KMS-11 (cell line): ENCODE data around the gene MAGI2.
A peak's percentile ranks its signal among the peaks of the same experiment; 100 is the strongest.

ENCODE experiments used
- H2AFZ ChIP-seq: fragments of 200-600 bp; sonication (generic); 2 replicates; pipeline ENCODE4 v1.6.1; 2016; ENCODE audit warnings: antibody characterized with exemption, mixed run types, low read depth
- H3K27ac ChIP-seq: fragments of 200-600 bp; sonication (generic); 2 replicates; pipeline ENCODE4 v1.6.1; 2016; ENCODE audit warnings: mild to moderate bottlenecking, mixed run types
- H3K27me3 ChIP-seq: fragments of 200-600 bp; sonication (generic); 2 replicates; pipeline ENCODE4 v1.6.1; 2017; ENCODE audit warnings: mild to moderate bottlenecking, low read depth, mixed run types, moderate library complexity; ENCODE audit not compliant: insufficient read depth
- H3K36me3 ChIP-seq: fragments of 200-600 bp; sonication (generic); 2 replicates; pipeline ENCODE4 v1.6.1; 2017; ENCODE audit warnings: mild to moderate bottlenecking, mixed run types; ENCODE audit not compliant: insufficient read depth
- H3K4me1 ChIP-seq: fragments of 200-600 bp; sonication (generic); 2 replicates; pipeline ENCODE4 v1.6.1; 2016; ENCODE audit warnings: mild to moderate bottlenecking, low read depth, mixed run types; ENCODE audit not compliant: poor library complexity, severe bottlenecking
- H3K4me2 ChIP-seq: fragments of 200-600 bp; sonication (generic); 2 replicates; pipeline ENCODE4 v1.7.0; 2016; ENCODE audit warnings: mild to moderate bottlenecking, mixed run types
- H3K4me3 ChIP-seq: fragments of 200-600 bp; sonication (generic); IDR thresholded peaks from 2 replicates; pipeline ENCODE4 v1.6.1; 2017; ENCODE audit warnings: low read depth, low read length, mixed read lengths; ENCODE audit not compliant: insufficient read depth
- H3K79me2 ChIP-seq: fragments of 200-600 bp; sonication (generic); 2 replicates; pipeline ENCODE4 v1.6.1; 2016; ENCODE audit warnings: low read depth, mixed run types; ENCODE audit not compliant: insufficient read depth
- H3K9ac ChIP-seq: fragments of 200-600 bp; sonication (generic); 2 replicates; pipeline ENCODE4 v1.6.1; 2016; ENCODE audit warnings: mild to moderate bottlenecking, mixed run types
- H4K20me1 ChIP-seq: fragments of 200-600 bp; sonication (generic); 2 replicates; pipeline ENCODE4 v1.6.1; 2016; ENCODE audit warnings: mild to moderate bottlenecking, mixed run types; ENCODE audit not compliant: insufficient read depth
- CTCF ChIP-seq: fragments of 200-600 bp; sonication (generic); conservative IDR thresholded peaks from 2 replicates; pipeline ENCODE4 v1.6.1; 2017; ENCODE audit warnings: low read depth, mild to moderate bottlenecking, antibody characterized with exemption, low read length, moderate library complexity, mixed read lengths

MAGI2 gene

GRCh38 chr7:78620920-78621319 is 832.5 kb downstream of the MAGI2 start:
- no peak for TF ChIP-seq CTCF
- Histone ChIP-seq H4K20me1 (no peaks in the 10 kb centered on the region), H3K4me3 (no peak overlapping the region), H3K36me3 (no peaks in the 10 kb centered on the region), H2AFZ (no peak overlapping the region), H3K4me1 (no peaks in the 10 kb centered on the region), H3K27me3 (no peaks in the 10 kb centered on the region), H3K4me2 (no peak overlapping the region), H3K27ac (no peak overlapping the region), H3K79me2 (no peaks in the 10 kb centered on the region), H3K9ac (no peak overlapping the region)

DNA sequence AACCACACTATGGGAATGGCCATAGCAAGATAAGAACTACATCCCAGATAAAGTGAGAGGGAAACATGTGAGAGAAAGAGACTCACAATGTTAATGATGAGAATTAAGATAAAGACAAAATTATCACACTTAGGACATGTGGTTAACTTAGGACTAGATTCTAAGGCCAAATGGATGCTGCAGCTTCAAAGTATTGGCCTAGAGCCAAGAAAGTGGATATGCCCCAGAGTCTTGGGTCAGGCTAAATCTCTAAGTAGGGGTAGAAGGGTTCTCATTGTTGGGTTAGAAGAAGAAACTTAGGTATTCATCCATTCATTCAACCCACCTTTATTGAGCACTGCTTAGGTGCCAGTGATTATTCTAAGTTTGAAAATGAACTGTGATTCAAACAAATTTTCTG is 836.9 kb downstream of the MAGI2 start:
- H3K27ac ChIP-seq: no peak overlapping the region
- H2AFZ ChIP-seq: no peak overlapping the region
- TF ChIP-seq CTCF: no peak
- no peaks in the 10 kb centered on the region for H3K79me2 ChIP-seq
- H3K4me2 ChIP-seq: no peak overlapping the region
- no peaks in the 10 kb centered on the region for H3K36me3 ChIP-seq
- H3K27me3 ChIP-seq: no peaks in the 10 kb centered on the region
- H3K9ac ChIP-seq: no peak overlapping the region
- H3K4me1 ChIP-seq: no peaks in the 10 kb centered on the region
- H4K20me1 ChIP-seq: no peaks in the 10 kb centered on the region
- no peak overlapping the region for H3K4me3 ChIP-seq

DNA sequence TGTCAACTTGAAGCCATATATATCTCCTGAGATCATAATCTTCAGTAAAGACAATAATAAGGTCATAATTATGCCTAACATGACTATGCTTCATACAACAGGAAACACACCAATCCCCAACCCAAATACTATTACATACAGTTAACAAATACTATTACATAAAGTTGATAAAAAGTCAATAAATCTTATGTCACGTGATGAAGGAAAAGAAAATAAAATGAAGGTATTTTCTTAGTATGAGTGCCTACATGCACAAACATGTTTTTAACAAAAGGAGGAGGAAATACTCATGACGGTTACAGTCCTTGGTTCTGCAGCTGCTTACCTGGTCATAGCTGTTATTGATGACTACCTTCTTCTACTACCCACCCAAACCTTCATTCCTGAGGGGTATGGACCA is 844.2 kb downstream of the MAGI2 start:
- Histone ChIP-seq H3K4me3 (no peak overlapping the region), H4K20me1 (no peaks in the 10 kb centered on the region), H3K9ac (no peak overlapping the region), H3K27me3 (no peaks in the 10 kb centered on the region), H3K4me1 (no peaks in the 10 kb centered on the region), H3K79me2 (no peaks in the 10 kb centered on the region), H3K4me2 (no peak overlapping the region), H3K36me3 (no peaks in the 10 kb centered on the region), H2AFZ (no peak overlapping the region), H3K27ac (no peak overlapping the region)
- no peak for TF ChIP-seq CTCF

DNA sequence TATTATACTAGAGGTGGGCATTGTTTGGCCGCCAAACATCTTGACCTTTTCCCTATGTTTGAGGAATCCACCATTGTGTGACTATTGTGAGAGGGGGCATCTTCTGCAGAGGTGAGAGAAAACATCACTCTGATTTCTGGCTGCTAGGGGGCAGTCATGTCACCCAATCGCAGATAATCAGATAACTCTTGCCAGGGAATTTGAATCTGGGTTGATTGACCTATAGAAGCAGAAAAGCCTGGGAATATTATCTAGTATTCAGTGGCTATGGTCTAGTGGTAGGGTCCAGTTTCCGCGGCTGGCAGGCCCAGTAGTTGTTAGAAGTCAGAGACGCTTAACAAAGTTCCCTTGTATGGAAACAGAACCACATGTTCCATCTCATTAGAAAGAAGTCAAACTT is 846.4 kb downstream of the MAGI2 start:
- no peaks in the 10 kb centered on the region for H3K79me2 ChIP-seq
- no peak overlapping the region for H3K27ac ChIP-seq
- H2AFZ ChIP-seq: no peak overlapping the region
- H3K36me3 ChIP-seq: no peaks in the 10 kb centered on the region
- H3K4me1 ChIP-seq: no peaks in the 10 kb centered on the region
- peak; percentile 37; the same call in 1 of the 2 replicates for TF ChIP-seq CTCF
- no peak overlapping the region for H3K9ac ChIP-seq
- H3K4me3 ChIP-seq: no peak overlapping the region
- H3K4me2 ChIP-seq: no peak overlapping the region
- no peaks in the 10 kb centered on the region for H3K27me3 ChIP-seq
- no peaks in the 10 kb centered on the region for H4K20me1 ChIP-seq

DNA sequence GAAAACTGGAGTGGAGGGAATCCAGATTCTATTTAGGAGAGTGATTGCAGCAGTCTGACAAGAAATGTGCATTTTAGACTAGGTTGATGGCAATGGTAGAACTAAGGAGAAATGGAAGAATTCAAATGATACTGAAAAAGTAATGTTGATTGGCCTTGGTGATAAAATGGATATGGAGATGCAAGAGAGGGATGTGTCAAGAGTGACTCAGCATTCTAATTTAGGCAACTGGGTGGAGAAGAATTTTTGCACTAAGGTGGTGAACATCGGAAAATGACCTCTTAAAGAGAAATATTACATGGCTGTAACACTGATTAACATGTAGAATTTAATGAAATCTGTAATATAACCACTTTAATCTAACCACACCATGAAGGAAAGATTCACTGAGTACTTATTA is 848.3 kb downstream of the MAGI2 start:
- H2AFZ ChIP-seq: no peak overlapping the region
- no peak overlapping the region for H3K4me3 ChIP-seq
- no peaks in the 10 kb centered on the region for H4K20me1 ChIP-seq
- TF ChIP-seq CTCF: no peak
- H3K27me3 ChIP-seq: no peaks in the 10 kb centered on the region
- H3K4me1 ChIP-seq: no peaks in the 10 kb centered on the region
- H3K9ac ChIP-seq: no peak overlapping the region
- no peaks in the 10 kb centered on the region for H3K36me3 ChIP-seq
- no peaks in the 10 kb centered on the region for H3K79me2 ChIP-seq
- H3K27ac ChIP-seq: no peak overlapping the region
- H3K4me2 ChIP-seq: no peak overlapping the region
